HG03558 (cell line): ENCODE measurements around the gene RHBDL1.

Source experiments
- ATAC-seq: cut with Tn5 transposase; IDR thresholded peaks from one replicate; pipeline ENCODE4 v1.9.1; 2021; ENCODE audit warnings: moderate number of reproducible peaks; ENCODE audit not compliant: unreplicated experiment; ENCODE audit errors: extremely low read depth

RHBDL1 gene

GRCh38 chr16:636206-637080 is 39.0 kb upstream of the RHBDL1 start, which contains the start of gene METTL26:
TSS of gene METTL26 (minus strand) at chr16:636305. CDS start at chr16:636290, 15 bp downstream.
- ATAC-seq = peak; percentile 51

GRCh38 chr16:637081-638018 is 38.1 kb upstream of the RHBDL1 start:
- ATAC-seq = no peak

- ATAC-seq = no peak
Observed at GRCh38 chr16:638034-638543, 37.4 kb upstream of the RHBDL1 start.

- no peak for ATAC-seq
Observed at GRCh38 chr16:638836-639235, 36.6 kb upstream of the RHBDL1 start.

GRCh38 chr16:640614-641013 is 34.9 kb upstream of the RHBDL1 start:
- ATAC-seq = no peak

- ATAC-seq = no peak
Observed at GRCh38 chr16:641326-642188, 33.9 kb upstream of the RHBDL1 start, which contains the start of gene MCRIP2. TSS of gene MCRIP2 (plus strand) at chr16:641828. CDS start at chr16:641992, 164 bp downstream.

- ATAC-seq = no peak
Observed at GRCh38 chr16:642189-643049, 33.1 kb upstream of the RHBDL1 start.

GRCh38 chr16:643050-643368 is 32.5 kb upstream of the RHBDL1 start:
- ATAC-seq = no peak

GRCh38 chr16:644556-644955 is 30.9 kb upstream of the RHBDL1 start:
- no peak for ATAC-seq

GRCh38 chr16:645852-646678 is 29.4 kb upstream of the RHBDL1 start:
- no peak for ATAC-seq

- no peak for ATAC-seq
Observed at GRCh38 chr16:646679-647172, 28.7 kb upstream of the RHBDL1 start.

- ATAC-seq = no peak
Observed at GRCh38 chr16:647173-647902, 28.1 kb upstream of the RHBDL1 start.

GRCh38 chr16:648071-648780 is 27.2 kb upstream of the RHBDL1 start:
- ATAC-seq = no peak

GRCh38 chr16:648781-649589 is 26.5 kb upstream of the RHBDL1 start, which contains the start of gene WDR90:
TSS of gene WDR90 (plus strand) at chr16:649365. CDS start at chr16:649417, 52 bp downstream.
- ATAC-seq = peak; percentile 46

- ATAC-seq = no peak
Observed at GRCh38 chr16:649631-650030, 25.8 kb upstream of the RHBDL1 start.

GRCh38 chr16:651844-652243 is 23.6 kb upstream of the RHBDL1 start:
- ATAC-seq = no peak
